H1 (cell line): ENCODE measurements around the gene C16orf90. TPM values are rescaled to one million over a fixed set of nuclear protein-coding genes. Genes with fewer than 3 reads are reported as not detected.

Source experiments
- CTCF ChIA-PET: fragments of 300-600 bp; sonication (Branson Sonifier 250); formaldehyde crosslinking; loops from one replicate; lab custom pipeline; 2021; ENCODE audit not compliant: partially characterized antibody; lab: Charles Lee
- POLR2A ChIA-PET: fragments of 300-600 bp; sonication (Branson Sonifier 250); formaldehyde crosslinking; loops from one replicate; lab custom pipeline; 2021; ENCODE audit warnings: inconsistent platforms; ENCODE audit not compliant: partially characterized antibody; lab: Charles Lee
- DNase-seq, 2 experiments: peaks; one replicate each; pipeline versions ENCODE4 v3.0.0 to v3.0.0-alpha.2; 2010 to 2022; ENCODE audit warnings: low spot score in 2 of 2, low read depth in 1 of 2, mixed read lengths in 1 of 2
- FAIRE-seq: peaks from 2 replicates; lab custom pipeline; 2011; peaks lifted over from hg19 to GRCh38; lab: Jason Lieb, UNC
- H2AFZ ChIP-seq: 2 replicates; pipeline ENCODE4 v1.8.1; 2012; ENCODE audit warnings: low read length, inconsistent platforms
- H2AK5ac ChIP-seq: 2 replicates; pipeline ENCODE4 v1.6.1; 2013; ENCODE audit warnings: low read depth, low read length
- H2BK120ac ChIP-seq: replicated peaks from 2 replicates; pipeline ENCODE3; 2013; ENCODE audit warnings: low read depth, low read length, inconsistent platforms
- H2BK12ac ChIP-seq: 2 replicates; pipeline ENCODE4 v1.6.1; 2013; ENCODE audit warnings: low read depth, low read length
- H2BK15ac ChIP-seq: 2 replicates; pipeline ENCODE4 v1.6.1; 2013; ENCODE audit warnings: low read length
- H2BK20ac ChIP-seq: 2 replicates; pipeline ENCODE4 v1.6.1; 2013; ENCODE audit warnings: low read length
- H2BK5ac ChIP-seq: 2 replicates; pipeline ENCODE4 v1.6.1; 2013; ENCODE audit warnings: low read depth, low read length
- H3K14ac ChIP-seq: 2 replicates; pipeline ENCODE4 v1.6.1; 2013; ENCODE audit warnings: inconsistent platforms; ENCODE audit not compliant: insufficient read length
- H3K18ac ChIP-seq: 2 replicates; pipeline ENCODE4 v1.6.1; 2013; ENCODE audit warnings: low read length; ENCODE audit errors: extremely low read depth
- H3K23ac ChIP-seq: 2 replicates; pipeline ENCODE4 v1.6.1; 2013; ENCODE audit warnings: inconsistent platforms; ENCODE audit not compliant: insufficient read length
- H3K23me2 ChIP-seq: 2 replicates; pipeline ENCODE4 v1.6.1; 2013; ENCODE audit warnings: low read depth, low read length
- H3K27ac ChIP-seq: 2 replicates; pipeline ENCODE4 v1.6.1; 2011; ENCODE audit warnings: low read depth, low read length, inconsistent platforms
- H3K27me3 ChIP-seq, 4 experiments: replicated peaks in 1 of 4; 1 replicate in 1 of 4; 2 replicates in 3 of 4; pipeline versions ENCODE4 v1.6.1 to v1.8.1; 2011 to 2013; ENCODE audit warnings: low read length in 3 of 4, mild to moderate bottlenecking in 3 of 4, inconsistent platforms in 2 of 4, mixed read lengths in 2 of 4, moderate library complexity in 1 of 4; ENCODE audit not compliant: control insufficient read depth in 3 of 4, insufficient read depth in 3 of 4; ENCODE audit errors: extremely low read depth in 1 of 4
- H3K36me3 ChIP-seq, 4 experiments: 2 replicates each; pipeline versions ENCODE4 v1.6.1 to v1.8.1; 2011 to 2013; ENCODE audit warnings: mild to moderate bottlenecking in 4 of 4, low read length in 3 of 4, moderate library complexity in 2 of 4, control low read depth in 1 of 4, inconsistent platforms in 1 of 4; ENCODE audit not compliant: insufficient read depth in 4 of 4, control insufficient read depth in 2 of 4
- H3K4ac ChIP-seq: replicated peaks from 2 replicates; pipeline ENCODE3; 2013; ENCODE audit warnings: low read length, low read depth, mixed read lengths, inconsistent platforms; ENCODE audit not compliant: insufficient read length
- H3K4me1 ChIP-seq, 4 experiments: replicated peaks in 1 of 4; 1 replicate in 1 of 4; 2 replicates in 3 of 4; pipeline versions ENCODE4 v1.6.1 to v1.8.1; 2011 to 2013; ENCODE audit warnings: low read length in 3 of 4, inconsistent platforms in 2 of 4, mixed read lengths in 1 of 4; ENCODE audit not compliant: insufficient read depth in 4 of 4, control insufficient read depth in 3 of 4
- H3K4me2 ChIP-seq, 2 experiments: 2 replicates each; pipeline versions ENCODE4 v1.6.1 to v1.8.1; 2011 to 2013; ENCODE audit warnings: low read depth in 2 of 2, low read length in 2 of 2, control low read depth in 1 of 2, inconsistent platforms in 1 of 2, mild to moderate bottlenecking in 1 of 2; ENCODE audit not compliant: insufficient read depth in 1 of 2
- H3K4me3 ChIP-seq, 4 experiments: fragments of 200-600, 300-600 bp in 1 of 4; sonication (generic), shearing (Covaris generic), sonication (Bioruptor Twin) in 1 of 4; 2 replicates each; pipeline versions ENCODE4 v1.5.1 to v1.8.1; 2011 to 2016; ENCODE audit warnings: low read length in 4 of 4, low read depth in 3 of 4, control low read depth in 2 of 4, inconsistent platforms in 2 of 4, mild to moderate bottlenecking in 2 of 4, mixed read lengths in 1 of 4, moderate library complexity in 1 of 4; ENCODE audit not compliant: insufficient read depth in 2 of 4; ENCODE audit errors: extremely low read depth in 1 of 4
- H3K56ac ChIP-seq: replicated peaks from 2 replicates; pipeline ENCODE3; 2013; ENCODE audit warnings: low read depth, mild to moderate bottlenecking, mixed read lengths, low read length, inconsistent platforms; ENCODE audit not compliant: insufficient read length
- H3K79me1 ChIP-seq: 2 replicates; pipeline ENCODE4 v1.6.1; 2013; ENCODE audit warnings: low read depth, low read length, control low read depth
- H3K79me2 ChIP-seq, 2 experiments: 2 replicates each; pipeline versions ENCODE4 v1.6.1 to v1.8.1; 2012 to 2013; ENCODE audit warnings: low read length in 2 of 2, mild to moderate bottlenecking in 2 of 2, inconsistent platforms in 1 of 2; ENCODE audit not compliant: insufficient read depth in 2 of 2, control insufficient read depth in 1 of 2
- H3K9ac ChIP-seq, 4 experiments: replicated peaks in 1 of 4; 1 replicate in 1 of 4; 2 replicates in 3 of 4; pipeline versions ENCODE4 v1.6.1 to v1.8.1; 2011 to 2013; ENCODE audit warnings: low read depth in 3 of 4, low read length in 3 of 4, control low read depth in 2 of 4, mild to moderate bottlenecking in 2 of 4, moderate library complexity in 2 of 4, inconsistent platforms in 1 of 4; ENCODE audit errors: extremely low read depth in 1 of 4
- H3K9me3 ChIP-seq, 2 experiments: 2 replicates each; pipeline versions ENCODE4 v1.6.1 to v1.8.1; 2012 to 2013; ENCODE audit warnings: mild to moderate bottlenecking in 2 of 2, moderate library complexity in 2 of 2, control low read depth in 1 of 2, inconsistent platforms in 1 of 2, low read depth in 1 of 2, low read length in 1 of 2, mixed read lengths in 1 of 2; ENCODE audit not compliant: insufficient read depth in 2 of 2
- H4K20me1 ChIP-seq, 2 experiments: replicated peaks in 1 of 2; 2 replicates each; pipeline versions ENCODE3 to v1.8.1; 2011 to 2013; ENCODE audit warnings: inconsistent platforms in 2 of 2, low read length in 2 of 2, mild to moderate bottlenecking in 1 of 2; ENCODE audit not compliant: insufficient read depth in 2 of 2, control insufficient read depth in 1 of 2
- H4K5ac ChIP-seq: 2 replicates; pipeline ENCODE4 v1.6.1; 2013; ENCODE audit warnings: low read length, low read depth, mixed read lengths, inconsistent platforms; ENCODE audit not compliant: insufficient read length
- H4K8ac ChIP-seq: 2 replicates; pipeline ENCODE4 v1.8.0; 2013; ENCODE audit warnings: mild to moderate bottlenecking, moderate library complexity, low read length, inconsistent platforms; ENCODE audit not compliant: insufficient read depth; ENCODE audit errors: extremely low read depth
- H4K91ac ChIP-seq: replicated peaks from 2 replicates; pipeline ENCODE3; 2013; ENCODE audit warnings: low read length, mixed read lengths, inconsistent platforms; ENCODE audit not compliant: insufficient read length
- BACH1 ChIP-seq: IDR thresholded peaks from 2 replicates; pipeline ENCODE4 v1.6.1; 2012; ENCODE audit warnings: low read length, improper control_type of control experiment
- EGR1 ChIP-seq: IDR thresholded peaks from 2 replicates; pipeline ENCODE4 v1.6.1; 2011; ENCODE audit warnings: low read depth, low read length, borderline replicate concordance
- JUN ChIP-seq: IDR thresholded peaks from 2 replicates; pipeline ENCODE4 v1.6.1; 2011; ENCODE audit warnings: low read depth, mild to moderate bottlenecking, improper control_type of control experiment, low read length
- KDM1A ChIP-seq: fragments of 200-600, 300-600 bp; sonication (generic); IDR thresholded peaks from 2 replicates; pipeline ENCODE4 v1.7.1; 2016; ENCODE audit warnings: mild to moderate bottlenecking, low read length, borderline replicate concordance
- NANOG ChIP-seq: IDR thresholded peaks from 2 replicates; pipeline ENCODE4 v1.6.1; 2011; ENCODE audit warnings: low read length, low read depth, mild to moderate bottlenecking, inconsistent platforms; ENCODE audit not compliant: insufficient read depth, poor library complexity, severe bottlenecking
- POLR2A ChIP-seq, 2 experiments: IDR thresholded peaks; 1 replicate in 1 of 2; 2 replicates in 1 of 2; pipeline ENCODE4 v1.6.1; 2011; ENCODE audit warnings: low read depth in 2 of 2, low read length in 2 of 2, mild to moderate bottlenecking in 2 of 2; ENCODE audit errors: control extremely low read depth in 1 of 2
- RNF2 ChIP-seq: fragments of 200-900, 300-1000 bp; sonication (generic); IDR thresholded peaks from 2 replicates; pipeline ENCODE4 v1.7.1; 2016; ENCODE audit warnings: borderline replicate concordance, low read depth, mild to moderate bottlenecking, antibody characterized with exemption, low read length; ENCODE audit not compliant: poor library complexity, severe bottlenecking; ENCODE audit errors: missing control alignments
- SAP30 ChIP-seq: fragments of 300-600 bp; sonication (generic); IDR thresholded peaks from 2 replicates; pipeline ENCODE4 v1.7.1; 2012; ENCODE audit warnings: low read length, moderate library complexity, mild to moderate bottlenecking, inconsistent platforms; ENCODE audit not compliant: insufficient read depth, insufficient replicate concordance
- ZNF274 ChIP-seq: IDR thresholded peaks from 2 replicates; pipeline ENCODE4 v1.7.0; 2012; ENCODE audit warnings: low read length, borderline replicate concordance; ENCODE audit errors: extremely low read depth
- WGBS, 2 experiments: shearing (Covaris generic) in 1 of 2; methylation state at CpG; one replicate each; pipeline versions ENCODE4 v1.1.6 to v1.1.7; 2013 to 2015; ENCODE audit warnings: low lambda C conversion rate in 2 of 2, mixed read lengths in 2 of 2, inconsistent platforms in 1 of 2, low coverage in 1 of 2, missing lambda C conversion rate in 1 of 2; ENCODE audit not compliant: insufficient replicate concordance in 2 of 2, insufficient coverage in 1 of 2, insufficient read length in 1 of 2; ENCODE audit errors: extremely low coverage in 1 of 2, missing lambda C conversion rate in 1 of 2; 5-methylcytosine and 5-hydroxymethylcytosine counted together
- polyA plus RNA-seq, 7 experiments: library from polyadenylated mRNA; depleted of rRNA in 3 of 7; stranded (reverse) in 5 of 7; unstranded in 2 of 7; fragments of >200 nt in 5 of 7; fragments of 200-250 nt in 2 of 7; gene quantifications; 1 replicate in 5 of 7; 2 replicates in 1 of 7; 4 replicates in 1 of 7; pipeline versions ENCODE4 v1.2.1 to v1.2.3, GENCODE V29; 2011 to 2013; ENCODE audit warnings: missing spikeins in 2 of 7, mixed read lengths in 2 of 7
- total RNA-seq: library from RNA; stranded (reverse); fragmentation: NEBNext Ultra II Directional; extraction: Animal tissue kit (Norgen Biotek cat#: 25700); gene quantifications from 2 replicates; pipeline ENCODE4 v1.2.1, GENCODE V29; 2021
- TF ChIP-seq, protein P1 (sequence below): IDR thresholded peaks from 2 replicates; pipeline ENCODE4 v1.6.1; 2011; ENCODE audit warnings: low read depth, mild to moderate bottlenecking, low read length; ENCODE audit not compliant: insufficient read depth
- TF ChIP-seq, protein P2 (sequence below): IDR thresholded peaks from 2 replicates; pipeline ENCODE4 v1.6.1; 2012; ENCODE audit warnings: inconsistent platforms

The C16orf90 gene
- total and polyA plus RNA-seq, 2 of the 8 experiments (the other 6 are each of a cell fraction or from before 2014, with no cell fraction given): not detected

DNA sequence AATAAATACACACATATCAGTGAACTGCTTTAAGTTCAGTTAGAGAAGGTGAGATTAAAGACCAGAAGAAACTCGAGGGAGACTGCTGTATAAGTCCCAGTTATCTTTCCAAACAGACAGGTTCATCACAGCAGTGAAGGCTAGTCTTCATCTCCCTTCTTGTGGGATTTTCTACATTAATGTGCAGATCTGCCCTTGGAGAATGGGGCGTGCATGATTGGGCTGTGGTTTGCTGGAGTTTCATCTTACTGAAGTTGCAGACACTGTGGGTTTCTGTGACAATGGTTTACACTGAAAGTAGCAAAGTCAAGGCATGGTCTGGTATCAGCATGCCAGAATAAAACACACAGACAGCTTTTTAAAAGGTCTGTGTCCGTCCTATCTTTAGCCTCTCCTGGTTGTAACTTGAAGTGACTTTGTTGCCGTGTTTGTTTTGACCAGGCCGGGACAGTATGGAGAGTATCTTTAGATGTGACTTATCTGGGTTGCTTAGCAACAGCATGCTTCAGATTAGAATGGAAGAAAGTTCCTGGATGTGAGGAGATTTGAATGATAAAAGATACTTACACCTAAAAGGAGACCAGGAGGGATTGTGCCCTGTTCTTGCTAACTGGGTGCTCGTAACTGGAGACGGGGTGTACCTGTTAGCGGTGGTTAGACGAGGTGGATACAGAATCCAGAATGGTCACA lies 35.7 kb downstream of the C16orf90 start:
- H4K20me1 ChIP-seq: peaks cover 8 to 13% of the 10 kb centered on the region in 2 experiments
- no peak overlapping the region for H3K18ac ChIP-seq
- no peak overlapping the region for H2BK15ac ChIP-seq
- no peak overlapping the region for H2BK120ac ChIP-seq
- no peak overlapping the region for H2AFZ ChIP-seq
- H3K79me2 ChIP-seq: peaks cover 12 to 63% of the 10 kb centered on the region in 2 experiments
- FAIRE-seq (no peak), DNase-seq (no peak)
- WGBS, 2 experiments: 53% methylated on average over 9 of the region's 9 CpGs; no CpG with 5 or more reads in 1 of the 2 experiments
- peak overlapping the region; percentile 72 to 85 for H3K4me2 ChIP-seq
- H3K14ac ChIP-seq: no peak overlapping the region
- no peaks in the 10 kb centered on the region for H3K36me3 ChIP-seq
- no peak overlapping the region for H2AK5ac ChIP-seq
- H3K27me3 ChIP-seq: no peaks in the 10 kb centered on the region
- H2BK5ac ChIP-seq: no peak overlapping the region
- H4K5ac ChIP-seq: no peak overlapping the region
- H4K8ac ChIP-seq: no peak overlapping the region
- H3K23ac ChIP-seq: no peak overlapping the region
- peak overlapping the region in 1 of 4 experiments; percentile 18; a peak in 2 of 7 replicates for H3K9ac ChIP-seq
- H3K4ac ChIP-seq: no peak overlapping the region
- H3K79me1 ChIP-seq: peaks cover 4% of the 10 kb centered on the region; the same call in 1 of the 2 replicates
- no peak overlapping the region for H2BK20ac ChIP-seq
- H3K56ac ChIP-seq: no peak overlapping the region
- no peak overlapping the region for H2BK12ac ChIP-seq
- ChIA-PET POLR2A (no interaction called here), CTCF (interaction anchor here (0.6 kb wide), 1 partner anchor 1055 kb away, joined by 4 read pairs; no protein-coding TSS in a partner anchor)
- H3K4me1 ChIP-seq: peaks cover 6 to 29% (median 18%) of the 10 kb centered on the region in 4 experiments; a peak in 6 of 7 replicates
- peaks cover 8% of the 10 kb centered on the region; the same call in 1 of the 2 replicates for H3K23me2 ChIP-seq
- no peak overlapping the region for H4K91ac ChIP-seq
- peak overlapping the region; percentile 16 to 97 (median 53); a peak in 6 of 8 replicates for H3K4me3 ChIP-seq
- H3K27ac ChIP-seq: 0 out of 2 replicates have a peak overlapping the region, but pooled peaks have one; percentile 21
- no peaks in the 10 kb centered on the region for H3K9me3 ChIP-seq
- TF ChIP-seq BACH1 (no peak), POLR2A (IDR thresholded peaks at IDR 0.05; ENCODE audit: control extremely low read depth in 1 of 2, low read depth in 2 of 2, low read length in 2 of 2) (no peak), KDM1A (no peak), ZNF274 (no peak), RNF2 (no peak), NANOG (no peak), SAP30 (no peak), JUN (no peak), EGR1 (no peak)
- TF ChIP-seq, protein P1, sequence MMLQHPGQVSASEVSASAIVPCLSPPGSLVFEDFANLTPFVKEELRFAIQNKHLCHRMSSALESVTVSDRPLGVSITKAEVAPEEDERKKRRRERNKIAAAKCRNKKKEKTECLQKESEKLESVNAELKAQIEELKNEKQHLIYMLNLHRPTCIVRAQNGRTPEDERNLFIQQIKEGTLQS: no peak
- TF ChIP-seq, protein P2, sequence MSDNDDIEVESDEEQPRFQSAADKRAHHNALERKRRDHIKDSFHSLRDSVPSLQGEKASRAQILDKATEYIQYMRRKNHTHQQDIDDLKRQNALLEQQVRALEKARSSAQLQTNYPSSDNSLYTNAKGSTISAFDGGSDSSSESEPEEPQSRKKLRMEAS: no peak
